Measurements from ENCODE around the gene NARF. TPM values are rescaled to one million over a fixed set of nuclear protein-coding genes. Genes with fewer than 3 reads are reported as not detected.

NARF gene
- polyA plus RNA-seq, 1 of the 3 experiments (the other 2 are of a cell fraction), result 128 TPM

DNA sequence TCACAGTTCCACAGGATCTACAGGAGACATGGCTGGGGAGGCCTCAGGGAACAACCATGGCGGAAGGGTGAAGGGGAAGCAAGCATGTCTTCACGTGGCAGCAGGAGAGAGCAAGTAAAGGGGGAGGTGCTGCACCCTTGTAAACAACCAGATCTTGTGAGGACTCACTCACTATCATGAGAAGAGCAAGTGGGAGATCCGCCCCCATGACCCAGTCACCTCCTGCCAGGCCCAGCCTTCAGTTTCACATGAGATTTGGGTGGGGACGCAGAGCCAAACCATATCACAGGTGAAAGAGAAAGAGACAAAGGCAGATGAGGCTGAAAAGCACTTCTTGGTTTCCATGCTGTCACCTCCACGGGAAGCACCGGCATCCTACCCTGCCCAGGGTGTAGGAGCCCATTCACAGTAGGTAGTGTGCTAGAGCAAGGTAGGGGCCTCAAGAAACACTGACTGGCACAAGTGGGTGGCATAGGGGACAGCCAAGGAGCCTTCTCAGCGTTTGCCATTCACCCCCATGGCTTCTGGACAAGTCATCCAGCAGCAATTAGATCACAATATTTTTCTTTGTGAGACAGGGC is 6.6 kb downstream of the NARF start (continued):
- TF ChIP-seq, protein P1, sequence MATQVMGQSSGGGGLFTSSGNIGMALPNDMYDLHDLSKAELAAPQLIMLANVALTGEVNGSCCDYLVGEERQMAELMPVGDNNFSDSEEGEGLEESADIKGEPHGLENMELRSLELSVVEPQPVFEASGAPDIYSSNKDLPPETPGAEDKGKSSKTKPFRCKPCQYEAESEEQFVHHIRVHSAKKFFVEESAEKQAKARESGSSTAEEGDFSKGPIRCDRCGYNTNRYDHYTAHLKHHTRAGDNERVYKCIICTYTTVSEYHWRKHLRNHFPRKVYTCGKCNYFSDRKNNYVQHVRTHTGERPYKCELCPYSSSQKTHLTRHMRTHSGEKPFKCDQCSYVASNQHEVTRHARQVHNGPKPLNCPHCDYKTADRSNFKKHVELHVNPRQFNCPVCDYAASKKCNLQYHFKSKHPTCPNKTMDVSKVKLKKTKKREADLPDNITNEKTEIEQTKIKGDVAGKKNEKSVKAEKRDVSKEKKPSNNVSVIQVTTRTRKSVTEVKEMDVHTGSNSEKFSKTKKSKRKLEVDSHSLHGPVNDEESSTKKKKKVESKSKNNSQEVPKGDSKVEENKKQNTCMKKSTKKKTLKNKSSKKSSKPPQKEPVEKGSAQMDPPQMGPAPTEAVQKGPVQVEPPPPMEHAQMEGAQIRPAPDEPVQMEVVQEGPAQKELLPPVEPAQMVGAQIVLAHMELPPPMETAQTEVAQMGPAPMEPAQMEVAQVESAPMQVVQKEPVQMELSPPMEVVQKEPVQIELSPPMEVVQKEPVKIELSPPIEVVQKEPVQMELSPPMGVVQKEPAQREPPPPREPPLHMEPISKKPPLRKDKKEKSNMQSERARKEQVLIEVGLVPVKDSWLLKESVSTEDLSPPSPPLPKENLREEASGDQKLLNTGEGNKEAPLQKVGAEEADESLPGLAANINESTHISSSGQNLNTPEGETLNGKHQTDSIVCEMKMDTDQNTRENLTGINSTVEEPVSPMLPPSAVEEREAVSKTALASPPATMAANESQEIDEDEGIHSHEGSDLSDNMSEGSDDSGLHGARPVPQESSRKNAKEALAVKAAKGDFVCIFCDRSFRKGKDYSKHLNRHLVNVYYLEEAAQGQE (IDR thresholded peaks at IDR 0.05; ENCODE audit: low read depth, low read length), result no peak

DNA sequence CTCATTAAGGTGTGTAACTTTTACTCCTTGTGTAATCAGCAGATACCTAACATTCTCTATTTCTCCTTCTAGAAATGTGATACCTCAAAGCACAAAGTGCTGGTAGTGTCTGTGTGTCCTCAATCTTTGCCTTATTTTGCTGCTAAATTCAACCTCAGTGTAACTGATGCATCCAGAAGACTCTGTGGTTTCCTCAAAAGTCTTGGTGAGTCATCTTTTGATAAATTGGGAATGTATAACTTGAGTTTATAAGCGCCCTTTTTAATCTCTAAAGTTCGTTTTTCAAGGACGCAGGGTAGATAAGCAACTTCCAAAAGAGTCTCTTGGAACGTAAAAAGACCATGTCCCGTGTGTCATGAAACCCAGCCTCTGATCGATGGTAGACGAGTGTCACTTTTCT is 10.2 kb downstream of the NARF start:
- no peaks in the 10 kb centered on the region for H3K79me2 ChIP-seq (ENCODE audit: insufficient read depth)
- no peak overlapping the region for H2AFZ ChIP-seq (ENCODE audit: low read depth)
- DNase-seq, result no peak
- no peaks in the 10 kb centered on the region for H4K20me1 ChIP-seq (ENCODE audit: insufficient read depth)
- TF ChIP-seq RXRA (IDR thresholded peaks at IDR 0.05; ENCODE audit: borderline replicate concordance, low read depth) (no peak), MEF2A (IDR thresholded peaks at IDR 0.05; ENCODE audit: borderline replicate concordance, low read depth) (no peak), EZH2phosphoT487 (IDR thresholded peaks at IDR 0.05; ENCODE audit: borderline replicate concordance, low read depth) (no peak), ELF1 (IDR thresholded peaks at IDR 0.05) (no peak), RFX5 (IDR thresholded peaks at IDR 0.05; ENCODE audit: low read length) (no peak), YY1 (IDR thresholded peaks at IDR 0.05; ENCODE audit: low read depth) (no peak)
- TF ChIP-seq, protein P2, sequence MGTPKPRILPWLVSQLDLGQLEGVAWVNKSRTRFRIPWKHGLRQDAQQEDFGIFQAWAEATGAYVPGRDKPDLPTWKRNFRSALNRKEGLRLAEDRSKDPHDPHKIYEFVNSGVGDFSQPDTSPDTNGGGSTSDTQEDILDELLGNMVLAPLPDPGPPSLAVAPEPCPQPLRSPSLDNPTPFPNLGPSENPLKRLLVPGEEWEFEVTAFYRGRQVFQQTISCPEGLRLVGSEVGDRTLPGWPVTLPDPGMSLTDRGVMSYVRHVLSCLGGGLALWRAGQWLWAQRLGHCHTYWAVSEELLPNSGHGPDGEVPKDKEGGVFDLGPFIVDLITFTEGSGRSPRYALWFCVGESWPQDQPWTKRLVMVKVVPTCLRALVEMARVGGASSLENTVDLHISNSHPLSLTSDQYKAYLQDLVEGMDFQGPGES (IDR thresholded peaks at IDR 0.05; ENCODE audit: low read depth, low read length), result no peak
- no peak overlapping the region for H3K9ac ChIP-seq
- POLR2A ChIA-PET, result no interaction called here
- H3K4me1 ChIP-seq (ENCODE audit: control insufficient read depth in 1 of 2, insufficient read depth in 2 of 2, low read depth in 1 of 2, low read length in 1 of 2), result no peaks in the 10 kb centered on the region
- H3K27ac ChIP-seq (ENCODE audit: low read depth in 2 of 2, low read length in 1 of 2), result no peak overlapping the region
- WGBS (ENCODE audit: low lambda C conversion rate), result 92% methylated on average over 7 of the region's 7 CpGs
- no peaks in the 10 kb centered on the region for H3F3A ChIP-seq (replicated peaks; ENCODE audit: insufficient read depth)
- no peaks in the 10 kb centered on the region for H3K9me2 ChIP-seq
- CTCF ChIA-PET, result no interaction called here
- peaks cover 43 to 44% of the 10 kb centered on the region in 2 experiments for H3K36me3 ChIP-seq (replicated peaks in 1 of 2; ENCODE audit: control insufficient read depth in 1 of 2, insufficient read depth in 2 of 2, low read length in 1 of 2)
- no peak overlapping the region for H3K4me2 ChIP-seq
- no peaks in the 10 kb centered on the region for H3K9me3 ChIP-seq
- no peaks in the 10 kb centered on the region for H3K27me3 ChIP-seq (ENCODE audit: insufficient read depth)
- no peak overlapping the region for H3K4me3 ChIP-seq (ENCODE audit: low read depth in 2 of 2, low read length in 1 of 2)

DNA sequence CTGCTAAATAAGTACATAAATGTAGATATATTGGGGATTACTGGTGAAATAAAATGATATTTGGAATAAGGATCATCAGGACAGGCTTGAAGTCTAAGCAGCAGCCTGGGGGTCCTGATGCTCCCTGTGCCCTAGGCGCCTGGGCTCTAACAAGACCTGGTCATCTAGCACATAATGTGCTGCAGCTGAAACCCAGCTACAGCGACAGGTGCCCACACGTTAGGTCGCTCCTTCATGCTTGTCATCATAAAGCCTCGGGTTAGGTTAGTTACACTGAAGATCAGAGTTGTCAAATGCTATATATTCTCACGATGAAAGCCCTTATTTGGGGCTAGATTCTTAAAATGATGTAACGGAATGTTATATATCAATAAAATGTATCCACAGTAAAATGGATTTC is 11.5 kb downstream of the NARF start:
- no peaks in the 10 kb centered on the region for H3K9me2 ChIP-seq
- CTCF ChIA-PET, result interaction anchor here (0.9 to 1.5 kb wide), 5 partner anchors 9 to 84 kb away, joined by 3 to 4 read pairs (median 4); no protein-coding TSS in a partner anchor
- no peak overlapping the region for H3K27ac ChIP-seq (ENCODE audit: low read depth in 2 of 2, low read length in 1 of 2)
- TF ChIP-seq TAF1 (IDR thresholded peaks at IDR 0.05; ENCODE audit: borderline replicate concordance, low read depth, low read length) (no peak), MXI1 (IDR thresholded peaks at IDR 0.05; ENCODE audit: low read depth, low read length) (no peak), NRF1 (IDR thresholded peaks at IDR 0.05; ENCODE audit: low read depth, low read length) (no peak), RFX5 (IDR thresholded peaks at IDR 0.05; ENCODE audit: low read length) (no peak), GATA2 (CRISPR knock-in tag; IDR thresholded peaks at IDR 0.05) (no peak), GABPA (IDR thresholded peaks at IDR 0.05; ENCODE audit: low read depth) (no peak), FOXM1 (IDR thresholded peaks at IDR 0.05; ENCODE audit: low read depth) (no peak), RCOR1 (IDR thresholded peaks at IDR 0.05; ENCODE audit: low read length) (no peak), CHD2 (IDR thresholded peaks at IDR 0.05; ENCODE audit: low read length, partially characterized antibody) (no peak), JUND (IDR thresholded peaks at IDR 0.05) (no peak)
- TF ChIP-seq, protein P3, sequence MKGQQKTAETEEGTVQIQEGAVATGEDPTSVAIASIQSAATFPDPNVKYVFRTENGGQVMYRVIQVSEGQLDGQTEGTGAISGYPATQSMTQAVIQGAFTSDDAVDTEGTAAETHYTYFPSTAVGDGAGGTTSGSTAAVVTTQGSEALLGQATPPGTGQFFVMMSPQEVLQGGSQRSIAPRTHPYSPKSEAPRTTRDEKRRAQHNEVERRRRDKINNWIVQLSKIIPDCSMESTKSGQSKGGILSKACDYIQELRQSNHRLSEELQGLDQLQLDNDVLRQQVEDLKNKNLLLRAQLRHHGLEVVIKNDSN (IDR thresholded peaks at IDR 0.05; ENCODE audit: borderline replicate concordance, low read depth), result no peak
- TF ChIP-seq, protein P4, sequence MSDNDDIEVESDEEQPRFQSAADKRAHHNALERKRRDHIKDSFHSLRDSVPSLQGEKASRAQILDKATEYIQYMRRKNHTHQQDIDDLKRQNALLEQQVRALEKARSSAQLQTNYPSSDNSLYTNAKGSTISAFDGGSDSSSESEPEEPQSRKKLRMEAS (IDR thresholded peaks at IDR 0.05; ENCODE audit: low read depth), result no peak
- TF ChIP-seq, protein P5, sequence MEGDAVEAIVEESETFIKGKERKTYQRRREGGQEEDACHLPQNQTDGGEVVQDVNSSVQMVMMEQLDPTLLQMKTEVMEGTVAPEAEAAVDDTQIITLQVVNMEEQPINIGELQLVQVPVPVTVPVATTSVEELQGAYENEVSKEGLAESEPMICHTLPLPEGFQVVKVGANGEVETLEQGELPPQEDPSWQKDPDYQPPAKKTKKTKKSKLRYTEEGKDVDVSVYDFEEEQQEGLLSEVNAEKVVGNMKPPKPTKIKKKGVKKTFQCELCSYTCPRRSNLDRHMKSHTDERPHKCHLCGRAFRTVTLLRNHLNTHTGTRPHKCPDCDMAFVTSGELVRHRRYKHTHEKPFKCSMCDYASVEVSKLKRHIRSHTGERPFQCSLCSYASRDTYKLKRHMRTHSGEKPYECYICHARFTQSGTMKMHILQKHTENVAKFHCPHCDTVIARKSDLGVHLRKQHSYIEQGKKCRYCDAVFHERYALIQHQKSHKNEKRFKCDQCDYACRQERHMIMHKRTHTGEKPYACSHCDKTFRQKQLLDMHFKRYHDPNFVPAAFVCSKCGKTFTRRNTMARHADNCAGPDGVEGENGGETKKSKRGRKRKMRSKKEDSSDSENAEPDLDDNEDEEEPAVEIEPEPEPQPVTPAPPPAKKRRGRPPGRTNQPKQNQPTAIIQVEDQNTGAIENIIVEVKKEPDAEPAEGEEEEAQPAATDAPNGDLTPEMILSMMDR (IDR thresholded peaks at IDR 0.05), result no peak

More for the DNA sequence above, 11.5 kb downstream of the NARF start:
- Histone ChIP-seq H3K36me3 (replicated peaks in 1 of 2; ENCODE audit: control insufficient read depth in 1 of 2, insufficient read depth in 2 of 2, low read length in 1 of 2) (peaks cover 44 to 50% of the 10 kb centered on the region in 2 experiments), H3F3A (replicated peaks; ENCODE audit: insufficient read depth) (no peaks in the 10 kb centered on the region), H3K79me2 (ENCODE audit: insufficient read depth) (0 out of 2 replicates have a peak, but pooled peaks cover 3% of the 10 kb centered on the region), H3K4me1 (ENCODE audit: control insufficient read depth in 1 of 2, insufficient read depth in 2 of 2, low read depth in 1 of 2, low read length in 1 of 2) (no peaks in the 10 kb centered on the region), H3K4me3 (ENCODE audit: low read depth in 2 of 2, low read length in 1 of 2) (no peak overlapping the region), H3K4me2 (no peak overlapping the region), H3K9me3 (no peaks in the 10 kb centered on the region), H4K20me1 (ENCODE audit: insufficient read depth) (no peaks in the 10 kb centered on the region), H2AFZ (ENCODE audit: low read depth) (no peak overlapping the region), H3K27me3 (ENCODE audit: insufficient read depth) (no peaks in the 10 kb centered on the region), H3K9ac (no peak overlapping the region)
- DNase-seq, result no peak
- over 99% methylated on average over 7 of the region's 7 CpGs for WGBS (ENCODE audit: low lambda C conversion rate)
- POLR2A ChIA-PET, result no interaction called here
